ENCODE results near the gene CNTNAP4. TPM values are rescaled to one million over a fixed set of nuclear protein-coding genes. Genes with fewer than 3 reads are reported as not detected.

CNTNAP4 gene
- total RNA-seq, 2 experiments from 2014 or later, result not detected

DNA sequence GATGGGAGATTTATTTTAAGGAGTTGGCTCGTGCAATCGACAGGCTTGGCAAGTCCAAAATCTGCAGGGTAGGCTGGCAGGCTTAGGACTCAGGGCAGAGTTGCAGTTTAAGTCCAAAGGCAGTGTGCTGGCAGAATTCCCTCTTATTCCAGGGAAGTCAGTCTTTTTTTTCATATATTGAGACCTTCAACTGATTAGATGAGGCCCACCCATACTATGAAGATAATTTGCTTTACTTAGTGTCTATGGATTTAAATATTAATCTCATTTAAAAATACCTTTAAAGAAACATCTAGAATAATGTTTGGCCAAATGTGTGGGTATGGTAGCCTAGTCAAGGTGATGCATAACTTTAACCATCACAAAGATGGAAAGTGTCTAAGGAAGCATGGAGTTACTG is 99.8 kb downstream of the CNTNAP4 start:
- H3K9me3 Mint-ChIP-seq, result peaks cover 6% of the 10 kb centered on the region
- CTCF ChIA-PET, result no interaction called here
- POLR2A ChIA-PET, result no interaction called here
- intact Hi-C loops (cut with DNase I, micrococcal nuclease), result no loop called here
- H3K27me3 ChIP-seq (ENCODE audit: control insufficient read depth in 1 of 2, insufficient read depth in 2 of 2, low read length in 2 of 2), result no peaks in the 10 kb centered on the region
- no peaks in the 10 kb centered on the region for H3K9me3 ChIP-seq (ENCODE audit: control insufficient read depth in 1 of 2, insufficient read depth in 1 of 2, low read length in 2 of 2)
- no peaks in the 10 kb centered on the region for H3K4me1 Mint-ChIP-seq (ENCODE audit: low read depth)
- no peak overlapping the region for H3K4me3 Mint-ChIP-seq
- TF ChIP-seq CTCF (IDR thresholded peaks at IDR 0.05), result no peak
- no peak overlapping the region for H3K4me3 ChIP-seq (ENCODE audit: low read length)
- no peaks in the 10 kb centered on the region for H3K36me3 ChIP-seq (ENCODE audit: insufficient read depth, low read length)
- H3K27me3 Mint-ChIP-seq, result no peaks in the 10 kb centered on the region
- no peak overlapping the region for H3K27ac Mint-ChIP-seq
- ATAC-seq (ENCODE audit: poor library complexity), result no peak
- H3K27ac ChIP-seq (ENCODE audit: low read depth in 1 of 2, low read length in 2 of 2), result no peak overlapping the region
- no peaks in the 10 kb centered on the region for H3K36me3 Mint-ChIP-seq (ENCODE audit: low read depth)
- H3K4me1 ChIP-seq (ENCODE audit: insufficient read depth, low read length), result no peaks in the 10 kb centered on the region
- no peak for DNase-seq

DNA sequence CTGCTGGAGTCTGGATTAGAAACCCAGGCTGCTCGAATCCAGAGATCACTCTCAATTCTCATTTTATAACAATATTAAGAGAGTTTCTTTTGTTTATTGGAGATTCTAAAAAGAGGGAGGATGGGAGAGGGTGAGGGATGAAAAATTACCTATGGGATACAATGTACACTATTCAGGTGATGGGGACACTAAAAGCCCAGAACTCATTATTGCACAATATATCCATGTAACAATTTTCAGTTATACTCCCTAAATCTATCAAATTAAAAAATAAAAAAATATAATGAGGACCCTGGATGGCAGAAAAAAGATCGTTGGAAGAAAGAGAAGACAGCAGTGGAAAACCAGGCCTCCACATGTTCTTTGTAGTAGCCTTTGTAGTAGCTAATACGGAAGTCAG is 100.8 kb downstream of the CNTNAP4 start:
- H3K4me3 Mint-ChIP-seq, result no peak overlapping the region
- H3K36me3 Mint-ChIP-seq (ENCODE audit: low read depth), result no peaks in the 10 kb centered on the region
- no peaks in the 10 kb centered on the region for H3K36me3 ChIP-seq (ENCODE audit: insufficient read depth, low read length)
- no peaks in the 10 kb centered on the region for H3K27me3 Mint-ChIP-seq
- no peaks in the 10 kb centered on the region for H3K27me3 ChIP-seq (ENCODE audit: control insufficient read depth in 1 of 2, insufficient read depth in 2 of 2, low read length in 2 of 2)
- no peaks in the 10 kb centered on the region for H3K4me1 ChIP-seq (ENCODE audit: insufficient read depth, low read length)
- DNase-seq (no peak), ATAC-seq (ENCODE audit: poor library complexity) (no peak)
- ChIA-PET POLR2A (no interaction called here), CTCF (no interaction called here)
- no peak overlapping the region for H3K27ac ChIP-seq (ENCODE audit: low read depth in 1 of 2, low read length in 2 of 2)
- intact Hi-C loops (cut with DNase I, micrococcal nuclease), result no loop called here
- TF ChIP-seq CTCF (IDR thresholded peaks at IDR 0.05), result no peak
- no peaks in the 10 kb centered on the region for H3K9me3 ChIP-seq (ENCODE audit: control insufficient read depth in 1 of 2, insufficient read depth in 1 of 2, low read length in 2 of 2)
- H3K4me1 Mint-ChIP-seq (ENCODE audit: low read depth), result no peaks in the 10 kb centered on the region
- no peak overlapping the region for H3K27ac Mint-ChIP-seq
- H3K4me3 ChIP-seq (ENCODE audit: low read length), result no peak overlapping the region
- H3K9me3 Mint-ChIP-seq, result peaks cover 6% of the 10 kb centered on the region

DNA sequence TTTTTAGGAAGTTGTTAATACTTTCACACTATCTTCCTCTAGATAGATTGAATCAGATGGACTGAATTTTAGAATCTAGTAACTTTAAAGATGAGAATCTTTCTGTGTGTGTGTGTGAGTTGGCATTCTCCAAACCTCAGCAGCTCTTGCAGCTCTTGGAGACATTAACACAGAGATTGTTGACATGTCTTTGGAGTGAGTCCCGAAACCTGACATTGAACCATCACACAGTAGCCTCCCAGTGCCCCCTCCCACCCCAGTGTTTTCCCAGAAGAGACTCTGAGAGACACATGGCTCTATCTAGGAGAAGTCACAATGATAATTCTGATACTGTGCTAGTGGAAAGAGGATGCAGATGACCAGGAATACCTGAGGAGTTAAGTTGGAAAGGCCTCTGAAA is 103.9 kb downstream of the CNTNAP4 start:
- POLR2A ChIA-PET, result no interaction called here
- peaks cover 6% of the 10 kb centered on the region for H3K9me3 Mint-ChIP-seq
- no peak overlapping the region for H3K4me3 Mint-ChIP-seq
- Histone ChIP-seq H3K4me1 (ENCODE audit: insufficient read depth, low read length) (no peaks in the 10 kb centered on the region), H3K36me3 (ENCODE audit: insufficient read depth, low read length) (no peaks in the 10 kb centered on the region), H3K4me3 (ENCODE audit: low read length) (no peak overlapping the region), H3K27me3 (ENCODE audit: control insufficient read depth in 1 of 2, insufficient read depth in 2 of 2, low read length in 2 of 2) (no peaks in the 10 kb centered on the region), H3K9me3 (ENCODE audit: control insufficient read depth in 1 of 2, insufficient read depth in 1 of 2, low read length in 2 of 2) (no peaks in the 10 kb centered on the region), H3K27ac (ENCODE audit: low read depth in 1 of 2, low read length in 2 of 2) (no peak overlapping the region)
- ATAC-seq (ENCODE audit: poor library complexity) (no peak), DNase-seq (no peak)
- CTCF ChIA-PET, result no interaction called here
- no peak overlapping the region for H3K27ac Mint-ChIP-seq
- no peak for TF ChIP-seq CTCF (IDR thresholded peaks at IDR 0.05)
- no peaks in the 10 kb centered on the region for H3K36me3 Mint-ChIP-seq (ENCODE audit: low read depth)
- no peaks in the 10 kb centered on the region for H3K27me3 Mint-ChIP-seq
- H3K4me1 Mint-ChIP-seq (ENCODE audit: low read depth), result no peaks in the 10 kb centered on the region
- intact Hi-C loops (cut with DNase I, micrococcal nuclease), result no loop called here
